WTC11 (cell line): ENCODE data around the gene GALNT2. TPM values are rescaled to one million over a fixed set of nuclear protein-coding genes. Genes with fewer than 3 reads are reported as not detected.

ENCODE experiments used
- ATAC-seq: fragments of 200-7000 bp; cut with Tn5 transposase; 2 replicates; pipeline ENCODE4 v1.10.0; 2021; ENCODE audit warnings: mild to moderate bottlenecking, moderate library complexity
- CTCF ChIA-PET: fragments of 300-600 bp; sonication (Branson Sonifier 250); formaldehyde crosslinking; loops from one replicate; lab custom pipeline; 2021; ENCODE audit warnings: antibody characterized with exemption; lab: Charles Lee
- POLR2A ChIA-PET: fragments of 350-600 bp; sonication (Branson Sonifier 250); formaldehyde crosslinking; loops from one replicate; lab custom pipeline; 2021; ENCODE audit warnings: antibody characterized with exemption; lab: Charles Lee
- DNase-seq: peaks from one replicate; pipeline ENCODE4 v3.0.0; 2021; ENCODE audit warnings: low spot score
- H3K27ac Mint-ChIP-seq: 2 replicates; pipeline ENCODE4 v1.8.0; 2021; ENCODE audit warnings: mixed read lengths
- H3K27me3 Mint-ChIP-seq: 2 replicates; pipeline ENCODE4 v1.8.0; 2021; ENCODE audit warnings: low read depth, mild to moderate bottlenecking, moderate library complexity, mixed read lengths
- H3K36me3 Mint-ChIP-seq: 2 replicates; pipeline ENCODE4 v1.8.0; 2021; ENCODE audit warnings: mixed read lengths
- H3K4me1 Mint-ChIP-seq: 2 replicates; pipeline ENCODE4 v1.8.0; 2022; ENCODE audit warnings: mixed read lengths
- H3K4me3 Mint-ChIP-seq: 2 replicates; pipeline ENCODE4 v1.8.0; 2021; ENCODE audit warnings: mild to moderate bottlenecking, moderate library complexity, mixed read lengths
- H3K9me3 Mint-ChIP-seq: 2 replicates; pipeline ENCODE4 v1.8.0; 2021; ENCODE audit warnings: mixed read lengths
- ARID4B ChIP-seq: sonication (generic); formaldehyde crosslinking; IDR thresholded peaks from 2 replicates; pipeline ENCODE4 v1.8.0; 2023; ENCODE audit warnings: missing genetic modification reagents, mild to moderate bottlenecking, borderline replicate concordance
- ATF1 ChIP-seq: sonication (generic); formaldehyde crosslinking; IDR thresholded peaks from 2 replicates; pipeline ENCODE4 v1.8.1; 2023; ENCODE audit warnings: mild to moderate bottlenecking, moderate library complexity, missing genetic modification reagents
- CBFB ChIP-seq: sonication (generic); formaldehyde crosslinking; IDR thresholded peaks from 2 replicates; pipeline ENCODE4 v1.8.1; 2022; ENCODE audit warnings: mild to moderate bottlenecking, low read depth, missing genetic modification reagents
- ELF4 ChIP-seq: sonication (generic); formaldehyde crosslinking; IDR thresholded peaks from 2 replicates; pipeline ENCODE4 v1.8.1; 2022; ENCODE audit warnings: low read depth, mild to moderate bottlenecking, moderate library complexity, missing genetic modification reagents
- EMX1 ChIP-seq: fragments of 250-450 bp; sonication (Bioruptor Pico); IDR thresholded peaks from 2 replicates; pipeline ENCODE4 v1.8.0; 2021; ENCODE audit warnings: mild to moderate bottlenecking
- IRF2 ChIP-seq: sonication (generic); formaldehyde crosslinking; IDR thresholded peaks from 2 replicates; pipeline ENCODE4 v1.8.0; 2022; ENCODE audit warnings: low read depth, missing genetic modification reagents, borderline replicate concordance
- NFYB ChIP-seq: sonication (generic); formaldehyde crosslinking; conservative IDR thresholded peaks from 2 replicates; pipeline ENCODE4 v1.8.0; 2022; ENCODE audit warnings: low read depth, missing genetic modification reagents
- PREB ChIP-seq: sonication (generic); formaldehyde crosslinking; IDR thresholded peaks from 2 replicates; pipeline ENCODE4 v1.8.1; 2022; ENCODE audit warnings: mild to moderate bottlenecking, missing genetic modification reagents, moderate library complexity, borderline replicate concordance
- RORB ChIP-seq: fragments of 250-450 bp; sonication (Bioruptor Pico); IDR thresholded peaks from 2 replicates; pipeline ENCODE4 v1.9.0; 2021; ENCODE audit warnings: mild to moderate bottlenecking
- SMAD3 ChIP-seq: sonication (generic); formaldehyde crosslinking; IDR thresholded peaks from 2 replicates; pipeline ENCODE4 v1.8.0; 2022; ENCODE audit warnings: missing genetic modification reagents, mild to moderate bottlenecking, borderline replicate concordance
- SMAD4 ChIP-seq: sonication (generic); formaldehyde crosslinking; IDR thresholded peaks from 2 replicates; pipeline ENCODE4 v1.8.0; 2022; ENCODE audit warnings: mild to moderate bottlenecking, missing genetic modification reagents
- SOX15 ChIP-seq: fragments of 250-450 bp; sonication (Bioruptor Pico); IDR thresholded peaks from 2 replicates; pipeline ENCODE4 v1.9.0; 2021; ENCODE audit warnings: mild to moderate bottlenecking
- SP1 ChIP-seq: sonication (generic); formaldehyde crosslinking; conservative IDR thresholded peaks from 2 replicates; pipeline ENCODE4 v1.8.1; 2022; ENCODE audit warnings: missing genetic modification reagents
- STAT6 ChIP-seq: sonication (generic); formaldehyde crosslinking; conservative IDR thresholded peaks from 2 replicates; pipeline ENCODE4 v1.8.1; 2023; ENCODE audit warnings: mild to moderate bottlenecking, low read depth, missing genetic modification reagents, moderate library complexity
- TP53 ChIP-seq: sonication (generic); formaldehyde crosslinking; IDR thresholded peaks from 2 replicates; pipeline ENCODE4 v1.8.1; 2023; ENCODE audit warnings: mild to moderate bottlenecking, missing genetic modification reagents
- USF1 ChIP-seq: sonication (generic); formaldehyde crosslinking; IDR thresholded peaks from 2 replicates; pipeline ENCODE4 v1.8.0; 2022; ENCODE audit warnings: mild to moderate bottlenecking, missing genetic modification reagents
- USF2 ChIP-seq: sonication (generic); formaldehyde crosslinking; IDR thresholded peaks from 2 replicates; pipeline ENCODE4 v1.8.1; 2023; ENCODE audit warnings: mild to moderate bottlenecking, missing genetic modification reagents, moderate library complexity
- ZNF121 ChIP-seq: sonication (generic); formaldehyde crosslinking; IDR thresholded peaks from 2 replicates; pipeline ENCODE4 v1.8.0; 2023; ENCODE audit warnings: missing genetic modification reagents
- ZNF232 ChIP-seq: sonication (generic); formaldehyde crosslinking; IDR thresholded peaks from 2 replicates; pipeline ENCODE4 v1.8.0; 2022; ENCODE audit warnings: mild to moderate bottlenecking, missing genetic modification reagents
- ZNF317 ChIP-seq: sonication (generic); formaldehyde crosslinking; IDR thresholded peaks from 2 replicates; pipeline ENCODE4 v1.8.1; 2023; ENCODE audit warnings: low read depth, mild to moderate bottlenecking, moderate library complexity, missing genetic modification reagents, borderline replicate concordance
- ZNF425 ChIP-seq: fragments of 250-450 bp; sonication (Bioruptor Pico); conservative IDR thresholded peaks from 2 replicates; pipeline ENCODE4 v1.9.0; 2021; ENCODE audit warnings: mild to moderate bottlenecking
- ZNF671 ChIP-seq: fragments of 250-450 bp; sonication (Bioruptor Pico); IDR thresholded peaks from 2 replicates; pipeline ENCODE4 v1.8.0; 2021; ENCODE audit warnings: mild to moderate bottlenecking
- total RNA-seq: library from RNA; stranded (reverse); gene quantifications from 3 replicates; pipeline ENCODE4 v1.2.3, GENCODE V29; 2021

Gene GALNT2
- total RNA-seq, 1 experiment from 2014 or later = 74.8 TPM

- no peak for DNase-seq
- Mint-ChIP-seq H3K4me3 (no peak overlapping the region), H3K27me3 (no peaks in the 10 kb centered on the region), H3K27ac (peak overlapping the region; percentile 35), H3K4me1 (peaks cover 59% of the 10 kb centered on the region), H3K9me3 (no peaks in the 10 kb centered on the region), H3K36me3 (peaks cover 10% of the 10 kb centered on the region)
- no peak for ATAC-seq
- ChIA-PET POLR2A (no interaction called here), CTCF (interaction anchor here (2.0 kb wide), 1 partner anchor 23 kb away, joined by 5 read pairs; no protein-coding TSS in a partner anchor)
- TF ChIP-seq ZNF121 = no peak
- no peak for TF ChIP-seq USF2 (CRISPR knock-in tag)
- TF ChIP-seq TP53 (CRISPR knock-in tag) = no peak
- no peak for TF ChIP-seq CBFB (CRISPR knock-in tag)
- TF ChIP-seq EMX1 = no peak
- TF ChIP-seq ZNF425 (CRISPR knock-in tag) = no peak
- TF ChIP-seq NFYB (CRISPR knock-in tag) = no peak
- TF ChIP-seq SOX15 (CRISPR knock-in tag) = no peak
- TF ChIP-seq IRF2 = no peak
- TF ChIP-seq ZNF232 (CRISPR knock-in tag) = no peak
- TF ChIP-seq ZNF317 (CRISPR knock-in tag) = no peak
- TF ChIP-seq USF1 (CRISPR knock-in tag) = no peak
- TF ChIP-seq ATF1 (CRISPR knock-in tag) = no peak
Observed at GRCh38 chr1:230114237-230114651, 47.2 kb downstream of the GALNT2 start.

GRCh38 chr1:230117694-230118093 is 50.7 kb downstream of the GALNT2 start:
- no peak overlapping the region for H3K4me3 Mint-ChIP-seq
- H3K27me3 Mint-ChIP-seq = no peaks in the 10 kb centered on the region
- peaks cover 50% of the 10 kb centered on the region for H3K4me1 Mint-ChIP-seq
- DNase-seq (no peak), ATAC-seq (no peak)
- H3K36me3 Mint-ChIP-seq = peaks cover 10% of the 10 kb centered on the region
- H3K27ac Mint-ChIP-seq = no peak overlapping the region
- H3K9me3 Mint-ChIP-seq = no peaks in the 10 kb centered on the region
- ChIA-PET POLR2A (no interaction called here), CTCF (no interaction called here)
- TF ChIP-seq ZNF121 (no peak), SP1 (CRISPR knock-in tag) (no peak), ARID4B (CRISPR knock-in tag) (no peak), PREB (no peak), SMAD3 (CRISPR knock-in tag) (no peak), SMAD4 (CRISPR knock-in tag) (no peak), ELF4 (CRISPR knock-in tag) (no peak), STAT6 (CRISPR knock-in tag) (no peak), USF1 (CRISPR knock-in tag) (no peak), ZNF671 (CRISPR knock-in tag) (no peak), RORB (no peak)
